IMR-90 (cell line): Measurements from ENCODE around the gene S100A12. TPM values are rescaled to one million over a fixed set of nuclear protein-coding genes. Genes with fewer than 3 reads are reported as not detected.

ENCODE experiments used
- ATAC-seq: fragments of 200-7000 bp; cut with Tn5 transposase; 2 replicates; pipeline ENCODE4 v1.9.1; 2020; ENCODE audit warnings: low read depth, mild to moderate bottlenecking, moderate library complexity
- BruUV-seq: library from RNA; stranded (reverse); fragments of 400-500 nt; replicated peaks from 2 replicates; lab custom pipeline; 2021; lab: Mats Ljungman, UMichigan
- CTCF ChIA-PET: fragments of 300-600 bp; formaldehyde crosslinking; extraction: SDS; loops from one replicate; lab custom pipeline; 2021; ENCODE audit warnings: antibody characterized with exemption; lab: Yijun Ruan, JAX
- POLR2A ChIA-PET: fragments of 300-600 bp; sonication (Branson Sonifier 250); formaldehyde crosslinking; loops from one replicate; lab custom pipeline; 2022; ENCODE audit warnings: antibody characterized with exemption; ENCODE audit not compliant: unreplicated experiment; lab: Charles Lee
- DNase-seq: peaks from one replicate; pipeline ENCODE4 v3.0.0; 2013
- H2AFZ ChIP-seq: replicated peaks from 2 replicates; pipeline ENCODE3; 2013; ENCODE audit warnings: low read length, mild to moderate bottlenecking; ENCODE audit not compliant: poor library complexity
- H2AK5ac ChIP-seq: 2 replicates; pipeline ENCODE4 v1.6.1; 2013; ENCODE audit warnings: low read depth, low read length, inconsistent platforms
- H2AK9ac ChIP-seq: replicated peaks from 2 replicates; pipeline ENCODE3; 2013; ENCODE audit warnings: mild to moderate bottlenecking, low read depth, low read length, moderate library complexity; ENCODE audit not compliant: poor library complexity
- H2BK120ac ChIP-seq: 2 replicates; pipeline ENCODE4 v1.6.1; 2013; ENCODE audit warnings: low read depth, low read length, inconsistent platforms
- H2BK15ac ChIP-seq: 3 replicates; pipeline ENCODE4 v1.6.1; 2013; ENCODE audit warnings: low read depth, low read length, inconsistent platforms
- H2BK20ac ChIP-seq: 2 replicates; pipeline ENCODE4 v1.6.1; 2013; ENCODE audit warnings: low read depth, mild to moderate bottlenecking, inconsistent platforms, low read length, moderate library complexity
- H2BK5ac ChIP-seq: 2 replicates; pipeline ENCODE4 v1.6.1; 2013; ENCODE audit warnings: mild to moderate bottlenecking, low read depth, low read length, inconsistent platforms; ENCODE audit not compliant: poor library complexity, severe bottlenecking
- H3K14ac ChIP-seq: replicated peaks from 2 replicates; pipeline ENCODE4 v1.6.1; 2013; ENCODE audit warnings: low read depth, low read length, inconsistent platforms
- H3K18ac ChIP-seq: 2 replicates; pipeline ENCODE4 v1.6.1; 2013; ENCODE audit warnings: low read depth, low read length, control low read depth
- H3K23ac ChIP-seq: 2 replicates; pipeline ENCODE4 v1.6.1; 2013; ENCODE audit warnings: low read depth, low read length, inconsistent platforms
- H3K27ac ChIP-seq: 2 replicates; pipeline ENCODE4 v1.5.1; 2013; ENCODE audit warnings: mild to moderate bottlenecking, control low read depth, low read length; ENCODE audit not compliant: insufficient read depth
- H3K27me3 ChIP-seq: 2 replicates; pipeline ENCODE4 v1.6.1; 2013; ENCODE audit warnings: low read length; ENCODE audit not compliant: control insufficient read depth, insufficient read depth
- H3K36me3 ChIP-seq: 2 replicates; pipeline ENCODE4 v1.6.1; 2013; ENCODE audit warnings: low read length, mixed read lengths; ENCODE audit not compliant: control insufficient read depth, insufficient read depth
- H3K4ac ChIP-seq: 2 replicates; pipeline ENCODE4 v1.6.1; 2013; ENCODE audit warnings: low read depth, low read length, inconsistent platforms
- H3K4me1 ChIP-seq: 2 replicates; pipeline ENCODE4 v1.6.1; 2013; ENCODE audit warnings: low read length, mixed read lengths; ENCODE audit not compliant: control insufficient read depth, insufficient read depth
- H3K4me2 ChIP-seq: 2 replicates; pipeline ENCODE4 v1.6.1; 2013; ENCODE audit warnings: low read depth, mild to moderate bottlenecking, control low read depth, low read length, moderate library complexity
- H3K4me3 ChIP-seq: 2 replicates; pipeline ENCODE4 v1.5.1; 2013; ENCODE audit warnings: low read depth, mild to moderate bottlenecking, control low read depth, low read length, moderate library complexity; ENCODE audit not compliant: insufficient read depth
- H3K56ac ChIP-seq: 2 replicates; pipeline ENCODE4 v1.6.1; 2013; ENCODE audit warnings: low read length, inconsistent platforms; ENCODE audit not compliant: insufficient read depth; ENCODE audit errors: extremely low read depth
- H3K79me1 ChIP-seq, 2 experiments: 2 replicates each; pipeline ENCODE4 v1.6.1; 2013; ENCODE audit warnings: low read length in 2 of 2, inconsistent platforms in 1 of 2, low read depth in 1 of 2
- H3K9ac ChIP-seq: 2 replicates; pipeline ENCODE4 v1.6.1; 2013; ENCODE audit warnings: low read depth, low read length, control low read depth
- H3K9me1 ChIP-seq: 2 replicates; pipeline ENCODE4 v1.6.1; 2013; ENCODE audit warnings: low read length, inconsistent platforms; ENCODE audit not compliant: insufficient read depth
- H3K9me3 ChIP-seq: 2 replicates; pipeline ENCODE4 v1.6.1; 2013; ENCODE audit warnings: low read length; ENCODE audit not compliant: control insufficient read depth, insufficient read depth
- H4K20me1 ChIP-seq: 2 replicates; pipeline ENCODE4 v1.6.1; 2013; ENCODE audit warnings: low read length, inconsistent platforms; ENCODE audit not compliant: insufficient read depth
- H4K5ac ChIP-seq: 2 replicates; pipeline ENCODE4 v1.6.1; 2013; ENCODE audit warnings: mild to moderate bottlenecking, low read depth, low read length, control low read depth
- H4K8ac ChIP-seq, 2 experiments: 2 replicates each; pipeline ENCODE4 v1.6.1; 2013; ENCODE audit warnings: low read depth in 2 of 2, low read length in 2 of 2, control low read depth in 1 of 2, inconsistent platforms in 1 of 2
- H4K91ac ChIP-seq: 2 replicates; pipeline ENCODE4 v1.6.1; 2013; ENCODE audit warnings: low read depth, low read length, inconsistent platforms; ENCODE audit not compliant: insufficient read depth
- MAFK ChIP-seq: IDR thresholded peaks from 2 replicates; pipeline ENCODE4 v1.6.1; 2012; ENCODE audit warnings: low read depth, low read length, improper control_type of control experiment
- MAZ ChIP-seq: IDR thresholded peaks from 2 replicates; pipeline ENCODE4 v1.6.1; 2012; ENCODE audit warnings: low read depth, mild to moderate bottlenecking, low read length, improper control_type of control experiment, moderate library complexity, borderline replicate concordance
- NFE2L2 ChIP-seq: fragments of 150-350 bp; IDR thresholded peaks from 2 replicates; pipeline ENCODE4 v1.6.1; 2016; ENCODE audit warnings: low read depth, mild to moderate bottlenecking, low read length
- RFX5 ChIP-seq: IDR thresholded peaks from 2 replicates; pipeline ENCODE4 v1.8.0; 2012; ENCODE audit warnings: low read depth, mild to moderate bottlenecking, low read length, moderate library complexity
- WGBS, 2 experiments: methylation state at CpG; one replicate each; pipeline versions ENCODE4 v1.1.5 to v1.1.7; 2013; ENCODE audit warnings: missing lambda C conversion rate in 2 of 2; ENCODE audit not compliant: insufficient read length in 1 of 2; ENCODE audit errors: extremely low coverage in 2 of 2; 5-methylcytosine and 5-hydroxymethylcytosine counted together
- dilution Hi-C: fragments of 300-500 bp; cut with HindIII; formaldehyde crosslinking; loops from one replicate; pipeline ENCODE4 v1.14.3; 2018; ENCODE audit warnings: low sequenced_read_pairs; ENCODE audit not compliant: unreplicated experiment
- in situ Hi-C: fragments of 300-500 bp; cut with MboI; formaldehyde crosslinking; loops from 3 replicates; pipeline ENCODE4 v1.14.3; 2019; ENCODE audit warnings: low sequenced_read_pairs, inconsistent platforms, mixed read lengths
- intact Hi-C: fragments of 100-400 bp; cut with micrococcal nuclease; formaldehyde crosslinking; loops from 2 replicates; pipeline ENCODE4 v1.10.0; 2022
- polyA plus RNA-seq, 3 experiments: library from polyadenylated mRNA; depleted of rRNA; stranded (reverse); fragments of >200 nt; gene quantifications; 2 replicates each; pipeline ENCODE4 v1.2.3, GENCODE V29; 2012; ENCODE audit warnings: low replicate concordance in 1 of 3
- total RNA-seq: library from RNA; depleted of rRNA; stranded (reverse); fragments of >200 nt; gene quantifications from 2 replicates; pipeline ENCODE4 v1.2.3, GENCODE V29; 2012

S100A12 gene
- total and polyA plus RNA-seq, 2 of the 4 experiments (the other 2 are of a cell fraction): not detected

DNA sequence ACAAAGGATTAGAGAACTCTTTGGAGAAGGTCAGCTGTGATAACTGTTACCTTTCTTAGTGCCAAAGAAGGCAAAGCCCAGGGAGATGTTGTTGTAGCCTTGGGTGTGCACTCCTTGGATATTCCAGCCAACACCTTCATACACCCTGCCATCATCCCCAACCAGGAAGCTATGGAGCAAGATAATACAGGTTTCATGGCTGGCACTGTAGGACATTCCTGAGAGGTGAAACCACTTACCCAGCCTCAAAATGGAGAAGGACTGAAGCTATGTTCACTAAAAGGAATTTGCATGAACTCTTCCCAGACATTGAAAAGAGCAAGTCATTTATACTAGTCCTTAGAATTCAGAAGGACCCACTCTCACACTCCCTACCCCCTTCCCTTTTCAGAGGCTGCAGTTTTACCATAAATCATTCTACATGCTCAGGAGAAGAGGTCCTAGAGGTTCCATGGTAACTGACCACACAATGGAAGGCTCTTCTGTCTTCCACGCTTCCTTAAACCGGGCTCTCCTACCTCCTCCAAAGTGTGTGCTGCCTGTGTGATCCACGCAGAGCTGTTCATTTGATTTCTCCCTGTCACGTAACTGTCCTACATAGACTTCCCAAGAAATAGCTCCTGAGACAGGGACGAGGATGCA is 32.3 kb downstream of the S100A12 start:
- ChIA-PET CTCF (interaction anchor here (1.3 kb wide), 1 partner anchor 10 kb away, joined by 4 read pairs; no protein-coding TSS in a partner anchor), POLR2A (no interaction called here)
- Histone ChIP-seq H3K23ac (no peak overlapping the region), H3K4me2 (no peak overlapping the region), H2BK20ac (no peak overlapping the region), H3K4me1 (no peaks in the 10 kb centered on the region), H3K4ac (no peak overlapping the region), H4K91ac (no peak overlapping the region), H2AK9ac (no peak overlapping the region), H4K8ac (no peak overlapping the region), H4K5ac (no peak overlapping the region), H3K27ac (no peak overlapping the region), H3K18ac (no peak overlapping the region), H4K20me1 (no peaks in the 10 kb centered on the region), H3K14ac (no peak overlapping the region), H3K9ac (no peak overlapping the region), H3K56ac (no peak overlapping the region), H3K27me3 (peaks cover 4% of the 10 kb centered on the region), H2BK15ac (no peak overlapping the region), H3K36me3 (no peaks in the 10 kb centered on the region), H2AK5ac (no peak overlapping the region), H2BK120ac (no peak overlapping the region), H3K79me1 (no peaks in the 10 kb centered on the region), H2BK5ac (no peak overlapping the region), H3K9me3 (no peaks in the 10 kb centered on the region), H2AFZ (no peak overlapping the region), H3K9me1 (no peaks in the 10 kb centered on the region), H3K4me3 (no peak overlapping the region)
- TF ChIP-seq MAFK: no peak
- TF ChIP-seq RFX5: no peak
- TF ChIP-seq MAZ: no peak
- no peak for TF ChIP-seq NFE2L2
- DNase-seq (no peak), ATAC-seq (no peak)
- BruUV-seq: no TSS peak
- intact Hi-C loops: no loop called here
- in situ Hi-C loops: no loop called here
- dilution Hi-C loops: no loop called here
- 5% methylated on average over 3 of the region's 5 CpGs; no CpG with 5 or more reads in 1 of the 2 experiments for WGBS, 2 experiments
